ENCODE data around the gene ALS2.
"Not testable (repeated sequence)": the region's sequence is repeated elsewhere in the genome, so short reads cannot be mapped to it uniquely, and the experiment has no call there.

The ALS2 gene

GRCh38 chr2:201780674-201781493, at the start of gene ALS2:
Gene ALS2, minus strand, starts transcription at chr2:201780933. Its CDS starts 12,048 bp downstream, at chr2:201768885.
- DNase-seq (ENCODE audit: low read depth) = peak; percentile 88

GRCh38 chr2:201828220-201828619, 47.5 kb upstream of the ALS2 start:
- DNase-seq (ENCODE audit: low read depth) = no peak

- no peak for DNase-seq (ENCODE audit: low read depth)
Observed at GRCh38 chr2:201827621-201828020, 46.9 kb upstream of the ALS2 start.

- no peak for DNase-seq (ENCODE audit: low read depth)
Observed at GRCh38 chr2:201824212-201824611, 43.5 kb upstream of the ALS2 start.

GRCh38 chr2:201821080-201821479, 40.3 kb upstream of the ALS2 start:
- no peak for DNase-seq (ENCODE audit: low read depth)

- DNase-seq (ENCODE audit: low read depth) = no peak
Observed at GRCh38 chr2:201820383-201821007, 39.8 kb upstream of the ALS2 start.

DNA sequence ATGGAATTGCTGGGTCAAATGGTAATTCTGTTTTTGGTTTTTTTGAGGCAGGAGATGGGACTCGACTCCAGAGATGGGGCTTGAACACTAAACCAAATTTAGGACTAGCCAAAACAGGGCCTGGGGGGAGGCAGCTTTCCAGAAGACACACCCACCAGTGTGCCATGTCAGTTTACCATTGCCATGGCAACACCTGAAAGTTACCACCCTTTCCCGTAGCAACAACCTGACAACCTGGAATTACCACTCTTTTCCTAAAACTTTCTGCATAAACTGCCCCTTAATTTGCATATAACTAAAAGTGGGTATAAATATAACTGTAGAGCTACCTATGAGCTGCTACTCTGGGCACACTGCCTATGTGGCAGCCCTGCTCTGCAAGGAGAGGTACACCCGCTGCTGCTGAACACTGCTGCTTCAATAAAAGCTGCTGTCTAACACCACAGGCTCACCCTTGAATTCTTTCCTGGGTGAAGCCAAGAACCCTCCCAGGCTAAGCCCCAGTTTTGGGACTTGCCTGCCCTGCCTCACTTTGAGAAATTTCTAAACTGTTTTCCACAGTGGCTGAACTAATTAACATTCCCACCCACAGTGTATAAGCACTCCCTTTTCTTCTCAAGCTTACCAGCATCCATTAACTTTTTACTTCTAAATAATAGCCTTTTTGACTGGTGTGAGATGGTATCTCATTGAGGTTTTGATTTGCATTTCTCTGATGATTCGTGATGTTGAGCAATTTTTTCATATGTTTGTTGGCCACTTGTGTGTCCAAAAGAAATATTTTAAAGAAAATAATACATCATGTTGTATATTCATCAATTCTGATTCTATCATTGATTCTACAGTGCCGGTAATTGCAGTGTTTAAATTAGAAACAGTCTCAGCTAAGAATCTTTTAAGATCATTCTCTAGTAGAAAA, 36.2 kb upstream of the ALS2 start:
- DNase-seq (ENCODE audit: low read depth) = no peak

GRCh38 chr2:201813996-201814760, 33.4 kb upstream of the ALS2 start:
- no peak for DNase-seq (ENCODE audit: low read depth)

DNA sequence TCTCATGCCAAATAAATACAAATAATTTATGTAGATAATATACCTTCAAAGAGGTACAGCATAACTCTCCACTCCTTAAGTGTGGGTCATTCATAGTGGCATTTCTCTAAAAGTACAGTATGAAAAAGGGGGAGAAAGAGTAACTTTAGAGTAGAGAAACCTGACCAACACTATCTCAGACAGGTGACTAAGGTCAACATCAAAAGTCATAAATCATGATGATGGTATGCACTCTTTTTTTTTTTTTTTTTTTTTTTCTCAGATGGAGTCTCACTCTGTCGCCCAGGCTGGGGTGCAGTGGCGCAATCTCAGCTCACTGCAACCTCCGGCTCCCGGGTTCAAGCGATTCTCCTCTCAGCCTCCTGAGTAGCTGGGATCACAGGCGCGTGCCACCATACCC, 29.9 kb upstream of the ALS2 start:
- DNase-seq (ENCODE audit: low read depth) = not testable (repeated sequence)

GRCh38 chr2:201809633-201810032, 28.9 kb upstream of the ALS2 start:
- no peak for DNase-seq (ENCODE audit: low read depth)

- DNase-seq (ENCODE audit: low read depth) = no peak
Observed at GRCh38 chr2:201808027-201808426, 27.3 kb upstream of the ALS2 start.

DNA sequence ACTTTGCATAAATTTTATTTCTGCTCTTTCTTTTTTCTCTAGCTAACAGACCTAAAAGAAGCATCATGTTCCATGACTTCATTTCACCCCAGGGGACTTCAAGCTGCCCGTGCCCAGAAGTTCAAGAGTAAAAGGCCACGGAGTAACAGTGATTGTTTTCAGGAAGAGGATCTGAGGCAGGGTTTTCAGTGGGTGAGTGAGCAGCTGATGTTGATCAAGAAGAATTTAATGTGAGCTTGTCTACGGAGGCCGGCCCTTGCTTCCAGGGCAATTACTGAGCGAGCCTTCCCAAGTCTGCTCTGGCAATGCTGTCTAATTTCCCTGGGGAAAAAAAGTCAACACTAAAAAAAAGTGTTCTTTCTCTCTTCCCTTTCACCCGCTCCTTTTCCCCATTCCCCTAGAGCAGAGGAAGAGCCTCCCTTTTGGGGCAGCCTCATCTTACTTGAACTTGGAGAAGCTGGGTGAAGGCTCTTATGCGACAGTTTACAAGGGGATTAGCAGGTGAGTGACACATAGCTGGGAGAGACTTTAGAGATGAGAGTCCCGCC, 26.8 kb upstream of the ALS2 start:
- no peak for DNase-seq (ENCODE audit: low read depth)

GRCh38 chr2:201806442-201807170, 25.9 kb upstream of the ALS2 start, which contains the start of gene CDK15:
Gene CDK15, plus strand, starts transcription at chr2:201806537. Its CDS starts 128 bp downstream, at chr2:201806665.
- DNase-seq (ENCODE audit: low read depth) = no peak

DNA sequence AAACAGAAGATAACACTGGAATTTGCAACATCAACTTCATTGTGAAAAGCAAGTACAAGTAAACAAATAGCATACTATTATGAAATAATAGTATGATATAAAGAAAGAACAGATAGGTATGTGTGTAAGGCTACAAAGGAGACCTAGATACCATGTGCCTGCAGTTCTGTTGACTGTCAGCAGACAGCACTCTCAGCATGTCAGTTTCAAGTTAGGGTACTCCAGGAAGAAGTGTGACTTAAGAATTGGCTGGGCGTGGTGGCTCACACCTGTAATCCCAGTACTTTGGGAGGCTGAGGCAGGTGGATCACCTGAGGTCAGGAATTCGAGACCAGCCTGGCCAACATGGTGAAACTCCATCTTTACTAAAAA, 18.2 kb upstream of the ALS2 start:
- DNase-seq (ENCODE audit: low read depth) = not testable (repeated sequence)

DNA sequence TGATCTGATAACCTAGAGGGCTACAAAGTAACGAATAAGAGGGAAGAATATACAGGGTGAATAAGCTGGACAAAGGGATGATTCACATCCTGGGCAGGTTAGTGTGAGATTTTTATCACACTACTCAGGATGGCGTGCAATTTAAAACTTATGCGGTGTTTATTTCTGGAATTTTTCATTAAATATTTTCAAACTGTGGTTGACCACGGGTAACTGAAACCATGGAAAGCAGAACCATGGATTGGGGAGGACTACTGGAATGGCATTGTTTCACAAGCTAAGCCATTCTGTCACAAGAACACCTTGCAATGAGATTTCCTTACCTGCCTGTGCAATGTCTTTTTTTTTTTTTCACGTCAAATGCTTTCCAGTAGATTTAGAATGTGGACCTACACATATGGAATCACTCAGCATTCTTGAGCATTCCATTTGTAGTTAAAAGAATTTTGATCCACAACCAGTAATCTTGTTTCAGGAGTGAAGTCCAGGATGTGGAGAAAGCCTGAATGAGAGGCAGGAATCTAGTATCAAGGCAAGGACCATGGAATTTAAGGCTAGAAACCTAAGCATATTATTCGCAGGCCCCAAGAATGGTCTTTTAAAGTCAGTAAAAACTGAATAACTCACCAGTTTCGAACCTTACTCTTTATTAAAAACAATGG, 17.6 kb upstream of the ALS2 start:
- no peak for DNase-seq (ENCODE audit: low read depth)

GRCh38 chr2:201797175-201797840, 16.6 kb upstream of the ALS2 start:
- no peak for DNase-seq (ENCODE audit: low read depth)

GRCh38 chr2:201796478-201796865, 15.7 kb upstream of the ALS2 start:
- DNase-seq (ENCODE audit: low read depth) = no peak

- no peak for DNase-seq (ENCODE audit: low read depth)
Observed at GRCh38 chr2:201795607-201796477, 15.1 kb upstream of the ALS2 start.

- no peak for DNase-seq (ENCODE audit: low read depth)
Observed at GRCh38 chr2:201794294-201794693, 13.6 kb upstream of the ALS2 start.

Measured in stimulated activated CD8-positive, alpha-beta memory T cell treated with anti-CD3 and anti-CD28 coated beads, Interleukin-7, amount 100 ng/mL, for 24 hours (primary cell).